Body of pancreas (tissue), 4 donors: ENCODE data around the gene GRM3.

Experiments
- POLR2A ChIP-seq, 3 donors: fragments of 450-650 bp; IDR thresholded peaks; one replicate each; pipeline ENCODE4 v1.6.1; 2016; ENCODE audit warnings: antibody characterized with exemption in 3 of 3, mild to moderate bottlenecking in 2 of 3
- TF ChIP-seq, protein P1 (sequence below), 7 experiments: fragments of 450-650 bp in 4 of 7; fragments of 200-600 bp in 3 of 7; sonication (generic) in 3 of 7; IDR thresholded peaks; one replicate each; pipeline ENCODE4 v1.5.1; 2016 to 2019; ENCODE audit warnings: antibody characterized with exemption in 7 of 7

DNA sequence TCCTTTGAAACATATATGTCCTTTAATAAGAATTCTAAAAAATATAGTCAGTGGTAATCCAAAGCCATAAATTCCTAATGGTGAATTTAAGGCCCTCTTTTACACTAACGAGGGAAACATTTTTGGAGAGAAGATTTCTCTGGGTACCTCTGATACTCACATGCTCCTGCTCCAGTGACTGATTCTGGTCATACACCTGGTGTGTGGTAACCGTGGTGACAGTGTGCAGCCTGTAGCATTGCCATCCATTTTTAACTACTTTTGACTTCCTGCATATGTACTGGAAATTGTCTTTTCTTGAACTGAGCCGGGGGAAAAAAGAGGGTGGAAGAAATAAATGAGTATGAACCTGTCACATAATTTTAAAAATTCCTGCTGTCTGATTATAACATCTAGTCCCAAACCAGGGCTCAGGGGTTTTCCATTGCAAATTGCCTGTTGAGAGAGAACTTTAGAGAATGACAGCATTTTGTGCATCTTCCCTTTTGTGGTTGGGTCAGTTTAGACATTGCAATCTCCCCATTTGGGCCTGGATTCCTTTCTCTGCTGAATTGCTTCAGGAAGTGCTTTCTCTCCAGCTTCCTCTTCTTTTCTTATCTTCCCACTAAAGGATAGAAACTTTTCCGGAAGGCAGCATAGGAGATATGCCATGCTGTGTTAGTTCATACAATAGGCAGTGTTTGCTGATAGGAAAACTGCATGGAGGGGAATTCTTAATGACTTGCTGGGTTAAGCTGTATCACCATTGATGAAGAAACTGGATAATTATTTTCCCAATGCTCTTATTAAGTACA is 125.5 kb downstream of the GRM3 start:
- TF ChIP-seq, protein P1, sequence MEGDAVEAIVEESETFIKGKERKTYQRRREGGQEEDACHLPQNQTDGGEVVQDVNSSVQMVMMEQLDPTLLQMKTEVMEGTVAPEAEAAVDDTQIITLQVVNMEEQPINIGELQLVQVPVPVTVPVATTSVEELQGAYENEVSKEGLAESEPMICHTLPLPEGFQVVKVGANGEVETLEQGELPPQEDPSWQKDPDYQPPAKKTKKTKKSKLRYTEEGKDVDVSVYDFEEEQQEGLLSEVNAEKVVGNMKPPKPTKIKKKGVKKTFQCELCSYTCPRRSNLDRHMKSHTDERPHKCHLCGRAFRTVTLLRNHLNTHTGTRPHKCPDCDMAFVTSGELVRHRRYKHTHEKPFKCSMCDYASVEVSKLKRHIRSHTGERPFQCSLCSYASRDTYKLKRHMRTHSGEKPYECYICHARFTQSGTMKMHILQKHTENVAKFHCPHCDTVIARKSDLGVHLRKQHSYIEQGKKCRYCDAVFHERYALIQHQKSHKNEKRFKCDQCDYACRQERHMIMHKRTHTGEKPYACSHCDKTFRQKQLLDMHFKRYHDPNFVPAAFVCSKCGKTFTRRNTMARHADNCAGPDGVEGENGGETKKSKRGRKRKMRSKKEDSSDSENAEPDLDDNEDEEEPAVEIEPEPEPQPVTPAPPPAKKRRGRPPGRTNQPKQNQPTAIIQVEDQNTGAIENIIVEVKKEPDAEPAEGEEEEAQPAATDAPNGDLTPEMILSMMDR (IDR thresholded peaks at IDR 0.05), result no peak
- no peak for TF ChIP-seq POLR2A (IDR thresholded peaks at IDR 0.05)
